ENCODE measurements around the gene CYP46A1.
A peak's percentile ranks its signal among the peaks of the same experiment; 100 is the strongest.

The CYP46A1 gene

DNA sequence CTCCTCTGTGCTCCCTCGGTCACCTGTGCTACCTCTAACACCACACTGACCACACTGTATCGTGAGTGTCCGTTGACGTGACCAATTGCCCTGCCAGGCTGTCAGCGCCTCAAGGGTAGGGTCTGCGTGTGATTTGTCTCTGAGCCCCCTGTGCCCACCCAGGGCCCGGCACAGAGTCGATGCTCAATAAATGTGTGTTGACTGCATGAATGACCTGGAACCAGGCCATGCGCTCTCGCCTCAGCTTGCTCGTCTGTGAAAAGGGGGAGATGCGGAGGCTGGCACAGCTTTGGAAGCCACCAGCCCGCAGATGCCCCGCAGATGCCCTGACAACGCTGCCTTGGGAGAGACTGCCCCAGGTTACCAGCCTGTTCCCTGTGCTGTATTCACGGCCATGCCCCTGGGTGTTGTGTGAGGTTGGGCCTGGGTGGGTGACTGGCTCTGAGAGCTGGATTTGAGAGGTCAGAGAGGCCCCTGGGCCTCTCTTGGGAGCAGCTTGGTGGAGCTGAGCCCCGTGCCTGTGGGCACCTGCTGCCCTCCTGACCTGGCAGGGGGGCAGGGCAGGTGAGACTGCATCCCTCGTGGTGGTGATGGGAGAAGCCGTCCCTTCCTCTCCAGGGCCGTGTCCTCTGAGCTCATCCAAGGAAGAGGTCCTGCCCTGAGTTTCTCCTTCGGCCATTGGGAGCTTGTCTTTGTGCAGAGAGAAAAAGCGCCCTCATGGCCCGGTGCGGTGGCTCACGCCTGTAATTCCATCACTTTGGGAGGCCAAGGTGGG is 43.2 kb downstream of the CYP46A1 start:
- no peak for DNase-seq (ENCODE audit: extremely low read depth in 1 of 2, low read depth in 1 of 2)

GRCh38 chr14:99728231-99728920 is 44.3 kb downstream of the CYP46A1 start:
- DNase-seq (ENCODE audit: extremely low read depth in 1 of 2, low read depth in 1 of 2) = no peak

DNA sequence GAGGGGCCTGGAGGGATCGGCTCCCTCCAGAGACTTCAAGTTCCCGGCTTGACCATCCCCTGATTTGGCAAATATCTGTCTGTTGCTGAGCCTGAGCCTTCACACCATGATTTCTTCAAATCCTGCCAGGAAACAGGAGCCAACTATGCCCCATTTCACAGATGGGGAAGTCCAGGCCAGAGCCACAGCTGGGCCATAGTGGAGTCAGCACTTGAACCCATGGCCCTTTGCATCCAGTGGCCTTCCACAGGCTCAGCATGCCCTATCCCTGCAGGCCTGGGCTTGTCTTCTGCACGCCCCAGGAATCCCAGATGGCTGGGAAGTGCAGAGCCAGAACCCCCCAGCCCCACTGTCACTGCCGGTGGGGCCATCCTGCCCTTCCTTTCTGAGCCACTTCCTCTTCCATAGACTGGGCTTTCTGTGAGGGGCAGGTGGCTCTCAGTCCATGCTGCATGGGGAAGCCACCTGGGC is 44.9 kb downstream of the CYP46A1 start:
- no peak for DNase-seq (ENCODE audit: extremely low read depth in 1 of 2, low read depth in 1 of 2)

DNA sequence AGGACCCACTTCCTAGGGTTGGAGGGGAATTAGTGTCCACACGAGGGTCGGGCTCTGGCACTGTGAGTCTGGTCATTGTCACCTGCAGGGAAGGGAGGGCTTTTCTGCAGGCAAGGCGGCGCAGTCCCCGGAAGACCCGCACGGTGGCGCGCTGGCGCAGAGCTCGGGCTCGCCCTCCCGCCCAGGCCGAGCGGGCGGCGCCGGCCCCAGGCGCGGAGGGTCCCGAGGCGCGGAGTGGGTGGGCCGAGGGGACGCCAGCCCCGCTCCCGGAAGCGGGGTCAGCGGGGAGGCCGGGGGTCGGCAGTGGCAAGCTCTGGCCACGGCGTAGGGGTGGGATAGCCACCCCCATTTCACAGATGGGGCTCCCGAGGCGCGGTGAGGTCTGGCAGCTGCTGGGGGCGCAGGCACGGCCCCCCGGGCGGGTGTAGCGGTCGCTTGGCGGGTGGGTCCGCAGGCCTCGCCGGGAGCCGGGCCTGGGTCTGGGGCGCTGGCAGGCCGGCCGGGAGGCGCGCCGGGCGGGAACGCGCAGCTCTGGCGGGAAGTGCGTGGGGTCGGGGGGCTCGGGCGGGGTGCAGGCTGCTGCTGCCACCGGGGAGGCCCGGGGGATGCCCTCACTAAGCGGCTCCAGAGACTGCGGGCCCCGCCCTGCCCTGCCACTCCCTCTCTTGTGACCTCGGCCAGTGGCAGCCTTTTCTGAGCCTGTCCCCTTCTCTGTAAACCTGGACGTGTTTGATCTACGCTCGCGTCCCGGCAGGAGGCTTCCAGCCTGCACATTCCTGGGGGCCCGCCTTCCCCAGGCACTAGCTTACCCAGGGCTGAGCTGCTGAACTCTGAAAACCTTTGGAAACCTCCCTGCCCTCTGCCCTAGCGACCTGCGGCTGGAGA is 46.1 kb downstream of the CYP46A1 start:
- DNase-seq (ENCODE audit: extremely low read depth in 1 of 2, low read depth in 1 of 2) = peak; percentile 15 to 29

DNA sequence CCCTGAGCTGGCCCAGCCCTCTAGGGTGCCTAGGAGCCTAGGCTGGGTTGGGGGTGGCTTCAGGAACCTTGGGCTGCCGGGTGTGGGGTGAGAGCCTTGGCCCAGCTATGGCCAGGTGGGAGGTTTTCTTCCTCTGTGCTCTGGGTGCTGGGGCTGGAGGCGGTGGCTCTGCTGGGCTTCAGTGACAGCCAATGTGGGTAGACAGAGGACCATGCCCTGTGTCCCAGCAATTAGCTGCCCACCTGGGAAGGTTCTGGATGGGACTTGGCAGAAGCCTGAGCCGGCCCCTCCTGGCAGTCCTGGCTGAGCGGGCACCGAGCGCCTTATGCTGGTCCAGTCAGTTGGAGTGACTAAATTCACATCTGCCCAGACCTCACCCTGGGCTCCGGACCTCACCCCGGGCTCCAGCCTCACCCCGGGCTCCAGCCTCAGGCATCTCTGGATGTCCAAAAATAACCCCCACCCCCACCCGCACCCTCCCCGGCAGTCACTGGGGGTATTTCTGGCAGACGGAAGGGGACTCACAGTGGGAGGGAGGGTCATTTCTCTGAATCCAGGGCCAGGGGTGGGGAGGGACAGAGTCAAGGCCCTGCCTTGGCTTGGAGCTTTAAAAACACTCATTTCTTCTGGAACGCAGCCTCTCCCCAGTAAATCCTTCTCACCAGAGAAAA is 46.9 kb downstream of the CYP46A1 start:
- DNase-seq (ENCODE audit: extremely low read depth in 1 of 2, low read depth in 1 of 2) = no peak

DNA sequence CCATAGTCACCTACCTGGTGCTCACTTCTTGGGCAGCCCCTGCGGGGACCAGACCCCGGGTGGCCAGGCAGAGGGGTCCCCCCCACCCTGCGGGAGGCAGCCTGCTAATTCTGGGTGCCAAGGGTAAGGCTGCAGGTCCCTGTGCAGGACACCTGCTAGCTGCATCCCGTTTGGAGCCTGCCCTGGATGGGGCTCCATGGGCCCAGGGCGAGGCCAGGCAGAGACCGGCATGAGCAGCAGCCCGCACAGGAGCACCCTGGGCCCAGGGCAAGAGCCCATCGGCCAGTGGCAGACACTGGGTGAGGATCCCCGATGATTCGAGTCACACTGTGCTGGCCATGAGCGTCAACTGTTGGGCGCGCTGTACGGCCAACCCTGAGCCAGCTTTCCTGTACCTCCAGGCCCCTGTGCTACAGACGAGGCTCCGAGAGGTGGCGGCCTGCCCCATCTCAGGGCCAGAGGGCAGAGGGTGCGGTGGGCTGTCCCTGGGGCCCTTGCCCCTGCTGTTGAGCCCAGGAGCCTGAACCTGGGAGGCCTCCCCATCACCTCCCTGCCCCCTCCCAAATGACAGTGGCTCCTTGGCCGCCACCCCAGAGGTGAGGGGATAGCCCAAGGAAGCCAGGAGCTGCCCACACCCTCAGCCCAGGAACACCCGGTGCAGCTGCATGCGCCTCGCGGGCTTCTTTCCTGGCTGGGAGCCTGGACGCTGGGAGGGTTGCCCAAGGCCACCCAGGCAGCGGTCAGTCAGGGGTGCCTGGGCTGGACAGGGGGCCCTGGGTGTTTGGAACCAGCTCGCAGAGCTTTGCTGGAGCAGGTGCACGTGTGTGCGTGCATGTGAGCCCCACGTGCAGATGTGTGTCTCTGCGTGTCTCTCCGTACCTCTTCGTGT is 47.7 kb downstream of the CYP46A1 start:
- DNase-seq (ENCODE audit: extremely low read depth in 1 of 2, low read depth in 1 of 2) = no peak

GRCh38 chr14:99732436-99733210 is 48.5 kb downstream of the CYP46A1 start:
- no peak for DNase-seq (ENCODE audit: extremely low read depth in 1 of 2, low read depth in 1 of 2)

DNA sequence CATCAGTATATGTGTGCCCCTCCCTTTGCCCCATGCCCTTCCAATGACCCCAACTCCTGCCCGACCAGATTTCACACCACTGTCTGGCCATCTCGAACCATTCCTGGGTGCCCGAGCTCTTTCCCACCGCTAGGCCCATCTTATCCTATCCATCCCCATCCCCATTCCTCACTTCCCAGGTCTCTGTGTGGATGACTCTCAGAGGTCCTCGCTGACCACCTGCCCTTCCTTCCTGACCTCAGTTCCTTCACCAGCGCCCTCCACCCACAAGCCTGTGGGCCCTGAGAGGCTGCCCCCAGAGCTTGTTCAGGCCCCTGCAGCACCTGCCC is 49.1 kb downstream of the CYP46A1 start:
- DNase-seq (ENCODE audit: extremely low read depth in 1 of 2, low read depth in 1 of 2) = no peak

- no peak for DNase-seq (ENCODE audit: extremely low read depth in 1 of 2, low read depth in 1 of 2)
These were observed 49.7 kb downstream of the CYP46A1 start for GRCh38 chr14:99733540-99734405.

GRCh38 chr14:99734406-99735051 is 50.4 kb downstream of the CYP46A1 start:
- DNase-seq (ENCODE audit: extremely low read depth in 1 of 2, low read depth in 1 of 2) = no peak

- no peak for DNase-seq (ENCODE audit: extremely low read depth in 1 of 2, low read depth in 1 of 2)
These were observed 51.4 kb downstream of the CYP46A1 start for GRCh38 chr14:99735189-99736135.

DNA sequence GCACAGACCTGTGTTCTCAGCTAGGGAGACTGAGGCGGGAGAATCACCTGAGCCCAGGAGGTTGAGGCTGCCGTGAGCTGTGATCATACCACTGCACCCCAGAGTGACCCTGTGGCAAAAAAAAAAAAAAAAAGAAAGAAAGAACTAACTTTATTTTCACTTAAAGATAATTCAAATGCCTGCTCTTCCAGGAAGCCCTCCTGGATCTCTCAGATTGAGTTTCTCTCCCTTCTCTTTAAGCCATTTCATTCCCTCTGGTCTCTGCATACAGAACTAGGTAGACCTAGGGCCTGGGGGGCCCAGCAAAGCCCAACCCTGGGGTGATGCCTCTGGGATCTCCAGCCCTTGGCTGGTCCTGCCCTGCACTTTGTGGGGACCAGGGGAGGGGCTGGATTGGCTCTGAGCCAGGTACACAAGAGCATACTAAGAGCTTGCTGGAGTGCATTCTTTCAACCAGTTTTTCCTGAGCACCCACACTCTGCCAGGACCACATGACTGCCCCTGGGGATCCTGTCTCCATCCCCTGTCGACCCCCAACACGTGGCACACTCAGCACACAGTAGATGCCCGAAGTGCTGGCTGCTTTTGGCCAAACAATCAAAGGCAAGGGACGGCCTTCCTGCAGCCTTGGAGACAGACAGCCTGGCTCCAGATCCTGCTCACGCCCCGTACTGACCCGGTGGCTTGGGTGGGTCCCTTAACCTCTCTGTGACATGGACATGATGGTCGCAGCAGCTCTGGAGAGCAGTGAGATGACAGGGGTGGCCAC is 52.7 kb downstream of the CYP46A1 start:
- no peak for DNase-seq (ENCODE audit: extremely low read depth in 1 of 2, low read depth in 1 of 2)

DNA sequence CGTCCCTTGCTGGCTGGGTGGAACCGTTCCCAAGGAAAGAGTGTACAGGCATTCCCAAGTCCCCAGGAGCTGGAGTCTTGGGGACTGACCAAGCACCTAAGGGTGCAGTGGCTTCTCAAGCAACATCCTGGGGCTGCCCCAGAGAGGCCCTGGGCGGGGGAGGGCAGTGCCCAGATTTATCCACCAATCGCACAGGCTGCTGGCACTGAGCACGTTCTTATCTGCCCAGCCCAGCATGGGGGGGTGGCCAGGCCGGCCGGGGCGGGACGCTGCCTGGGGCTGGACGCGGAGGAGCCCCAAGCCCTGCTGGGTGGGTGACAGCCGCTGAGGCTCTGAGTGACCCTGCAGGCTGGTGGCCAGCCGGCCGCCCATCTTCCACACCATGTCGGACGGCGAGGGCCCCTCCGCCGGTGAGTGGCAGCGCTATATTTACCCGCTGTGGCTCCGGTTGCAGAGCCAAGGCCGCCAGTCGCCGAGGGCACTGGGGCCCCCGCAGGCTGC is 53.4 kb downstream of the CYP46A1 start:
- DNase-seq (ENCODE audit: extremely low read depth in 1 of 2, low read depth in 1 of 2) = no peak

- no peak for DNase-seq (ENCODE audit: extremely low read depth in 1 of 2, low read depth in 1 of 2)
These were observed 54.0 kb downstream of the CYP46A1 start for GRCh38 chr14:99737956-99738667.

- no peak for DNase-seq (ENCODE audit: extremely low read depth in 1 of 2, low read depth in 1 of 2)
These were observed 56.3 kb downstream of the CYP46A1 start for GRCh38 chr14:99740411-99740810.
